GM19452 (cell line): ENCODE measurements around the gene TRPT1.

Experiments used
- ATAC-seq: cut with Tn5 transposase; IDR thresholded peaks from one replicate; pipeline ENCODE4 v1.9.1; 2021; ENCODE audit not compliant: unreplicated experiment

The TRPT1 gene

GRCh38 chr11:64225608-64226506 is at the start of gene TRPT1, which contains the start of gene NUDT22:
Gene TRPT1 (minus strand): TSS chr11:64226186. CDS start chr11:64225860, 326 bp downstream.
Gene NUDT22 (plus strand): TSS chr11:64226274. CDS start chr11:64226653, 379 bp downstream.
- ATAC-seq, result peak; percentile 49

GRCh38 chr11:64275031-64275800 is 49.2 kb upstream of the TRPT1 start:
- no peak for ATAC-seq

GRCh38 chr11:64269540-64270220 is 43.7 kb upstream of the TRPT1 start:
- ATAC-seq, result peak; percentile 64

- no peak for ATAC-seq
These were observed 43.0 kb upstream of the TRPT1 start for GRCh38 chr11:64268893-64269539.

- no peak for ATAC-seq
These were observed 42.3 kb upstream of the TRPT1 start for GRCh38 chr11:64268025-64268892.

- no peak for ATAC-seq
These were observed 41.4 kb upstream of the TRPT1 start for GRCh38 chr11:64267207-64267945.

GRCh38 chr11:64266339-64266738 is 40.4 kb upstream of the TRPT1 start:
- no peak for ATAC-seq

GRCh38 chr11:64265176-64266160 is 39.5 kb upstream of the TRPT1 start:
- ATAC-seq, result no peak

- no peak for ATAC-seq
These were observed 38.4 kb upstream of the TRPT1 start for GRCh38 chr11:64264371-64264852.

GRCh38 chr11:64263947-64264317 is 37.9 kb upstream of the TRPT1 start:
- ATAC-seq, result no peak

GRCh38 chr11:64263021-64263946 is 37.3 kb upstream of the TRPT1 start:
- no peak for ATAC-seq

GRCh38 chr11:64262271-64263002 is 36.5 kb upstream of the TRPT1 start:
- ATAC-seq, result no peak

GRCh38 chr11:64261556-64262080 is 35.6 kb upstream of the TRPT1 start:
- no peak for ATAC-seq

GRCh38 chr11:64260147-64260708 is 34.2 kb upstream of the TRPT1 start:
- no peak for ATAC-seq

GRCh38 chr11:64259533-64260067 is 33.6 kb upstream of the TRPT1 start:
- ATAC-seq, result no peak
